NCI-H146 treated with DMSO at 0.1 percent for 48 hours (cell line): ENCODE measurements around the gene STEAP1.
"Not testable (repeated sequence)": the region's sequence is repeated elsewhere in the genome, so short reads cannot be mapped to it uniquely, and the experiment has no call there.

Experiments
- DNase-seq: peaks from one replicate; lab custom pipeline; 2025; ENCODE audit not compliant: unreplicated experiment; lab: John Stamatoyannopoulos, UW

Gene STEAP1

DNA sequence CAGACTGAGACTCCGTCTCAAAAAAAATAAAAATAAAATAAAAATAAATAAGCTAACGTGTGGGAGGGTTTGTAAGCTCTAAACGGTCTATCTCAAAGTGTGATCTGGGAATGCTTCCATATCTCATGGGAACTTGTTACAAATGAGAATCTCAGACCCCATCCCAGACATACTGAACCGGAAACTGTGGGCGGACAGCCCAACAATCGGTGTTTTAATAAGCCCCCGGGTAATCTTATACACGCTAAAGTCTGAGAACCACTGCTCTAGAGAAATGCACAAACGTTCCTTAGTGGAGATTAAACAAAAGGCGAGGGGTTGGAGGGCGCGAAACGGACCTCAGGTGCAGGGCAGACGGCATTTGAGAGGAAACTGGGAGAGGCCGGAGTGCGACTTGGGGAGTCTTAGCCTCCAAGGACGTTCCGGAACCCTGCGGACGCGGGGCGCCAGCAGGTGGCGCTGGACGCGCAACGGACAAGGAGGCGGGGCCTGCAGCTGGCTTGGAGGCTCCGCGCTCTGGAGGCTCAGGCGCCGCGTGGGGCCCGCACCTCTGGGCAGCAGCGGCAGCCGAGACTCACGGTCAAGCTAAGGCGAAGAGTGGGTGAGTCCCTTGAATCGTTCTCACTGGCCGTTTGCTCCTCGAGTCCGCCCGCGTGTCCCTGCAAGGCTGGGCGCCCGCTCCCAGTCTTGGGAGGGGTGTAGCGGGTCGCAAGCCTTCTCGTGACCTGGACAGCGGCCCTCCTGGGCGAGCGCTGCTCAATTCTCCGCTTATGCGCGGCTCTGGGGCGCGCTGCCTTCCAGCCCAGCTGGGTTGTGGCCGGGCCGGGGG is at the start of gene STEAP1:
Gene STEAP1, plus strand, starts transcription at position 527 of the 829 bp plus-strand sequence. CDS start 5,320 bp downstream, outside the sequence.
- DNase-seq: not testable (repeated sequence)

DNA sequence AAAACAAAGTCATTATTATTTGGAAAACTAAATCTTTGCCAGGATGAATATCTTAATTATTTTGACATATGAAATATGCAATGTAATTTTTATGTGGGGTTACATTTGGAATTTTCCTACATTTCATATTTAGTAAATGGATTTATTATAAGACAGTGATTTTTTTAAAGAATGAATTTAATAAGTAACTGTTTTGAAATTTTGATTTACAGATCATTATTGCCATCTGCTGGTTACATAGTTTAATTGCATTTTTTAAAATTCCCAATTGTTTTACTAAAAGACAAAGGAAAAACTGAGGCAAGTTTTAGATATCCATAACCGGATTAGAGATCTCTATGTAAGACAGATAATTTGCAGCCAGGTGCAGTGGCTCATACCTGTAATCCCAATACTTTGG is 39.3 kb upstream of the STEAP1 start:
- DNase-seq: not testable (repeated sequence)

DNA sequence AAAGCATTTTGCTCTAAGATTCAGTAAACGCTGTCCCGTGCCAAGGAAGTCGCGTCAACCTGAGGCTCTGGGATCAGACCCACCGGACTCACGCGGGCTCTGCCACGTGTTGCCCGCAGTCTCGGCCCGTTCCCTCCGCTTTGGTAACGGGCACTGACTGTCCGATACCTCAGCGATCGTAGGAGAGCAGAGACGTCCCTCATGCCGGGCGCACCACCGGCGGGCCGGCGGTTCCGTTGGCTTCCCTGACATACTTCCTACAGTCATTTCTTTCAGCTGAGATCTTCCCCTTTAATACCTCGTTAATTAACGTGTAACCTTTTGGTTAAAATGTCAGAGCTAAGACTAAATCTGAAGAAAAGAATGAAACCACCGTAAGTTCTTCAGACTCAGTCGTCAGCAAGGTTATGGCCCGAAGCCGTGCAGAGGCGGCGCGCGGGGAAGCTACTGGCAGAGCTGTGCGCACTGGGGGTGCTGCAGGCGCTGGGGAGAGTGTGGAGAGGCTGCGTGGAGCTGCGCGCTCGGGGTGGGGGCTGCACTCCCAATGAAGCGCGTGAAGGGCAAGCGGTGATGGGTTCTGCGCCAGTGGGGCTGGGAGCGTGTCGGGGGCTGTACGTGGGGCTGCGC is 35.6 kb upstream of the STEAP1 start:
- DNase-seq: not testable (repeated sequence)

DNA sequence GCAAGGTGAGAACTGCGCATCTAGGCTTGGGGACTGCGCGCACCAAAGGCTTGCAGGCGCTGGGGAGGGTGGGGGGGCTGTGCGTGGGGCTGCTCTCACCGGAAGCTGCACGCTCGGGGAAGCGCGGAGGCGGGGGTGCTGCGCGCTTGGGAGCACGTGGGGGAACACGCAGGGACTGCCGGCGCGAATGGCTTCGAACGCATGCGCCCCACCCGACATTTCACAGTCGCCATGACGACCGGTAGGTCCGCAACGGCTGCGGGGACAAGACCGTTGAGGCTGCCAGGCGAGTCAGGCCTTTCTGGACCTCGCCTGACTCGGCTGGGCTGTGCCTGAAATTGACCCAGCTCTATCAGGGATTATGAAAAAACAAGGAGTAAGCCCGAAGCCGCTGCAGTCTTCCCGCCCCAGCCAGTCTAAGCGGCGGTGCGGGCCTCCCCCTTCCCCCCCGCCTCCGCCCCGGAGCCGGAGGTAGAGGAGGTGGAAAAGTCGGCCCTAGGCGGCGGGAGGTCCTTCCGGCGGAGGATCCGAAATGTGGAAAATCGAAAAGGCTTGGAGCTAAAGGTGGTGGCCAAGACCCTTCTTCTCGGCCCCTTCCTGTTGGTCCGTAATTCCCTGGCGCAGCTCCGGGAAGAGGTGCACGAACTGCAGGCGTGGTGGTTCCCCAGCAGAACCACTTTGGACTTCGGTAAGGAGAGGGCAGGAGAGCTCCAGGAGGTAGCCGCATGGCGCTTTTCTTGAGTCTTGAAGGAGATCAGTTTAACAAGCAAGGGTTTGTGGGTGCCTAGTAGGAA is 34.9 kb upstream of the STEAP1 start:
- DNase-seq: no peak

DNA sequence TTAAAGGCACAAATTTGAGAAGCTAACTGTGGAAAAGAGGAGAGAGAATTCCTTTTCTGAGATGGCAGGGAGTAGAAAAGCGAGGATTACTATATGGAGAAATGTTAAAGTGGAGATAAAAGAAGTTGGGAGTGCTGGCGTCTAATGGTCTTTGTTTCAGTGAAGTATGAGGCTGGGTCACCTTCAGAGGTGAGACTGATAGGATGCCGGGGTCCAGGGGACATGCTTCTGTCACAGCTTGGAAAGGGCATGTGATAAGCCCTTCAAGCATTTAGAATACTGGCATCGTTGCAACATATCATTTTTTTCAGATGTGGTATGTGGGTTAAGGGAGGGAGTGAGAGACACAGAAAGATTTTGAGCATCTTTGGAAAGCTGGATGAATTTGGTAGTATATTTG is 34.1 kb upstream of the STEAP1 start:
- not testable (repeated sequence) for DNase-seq

DNA sequence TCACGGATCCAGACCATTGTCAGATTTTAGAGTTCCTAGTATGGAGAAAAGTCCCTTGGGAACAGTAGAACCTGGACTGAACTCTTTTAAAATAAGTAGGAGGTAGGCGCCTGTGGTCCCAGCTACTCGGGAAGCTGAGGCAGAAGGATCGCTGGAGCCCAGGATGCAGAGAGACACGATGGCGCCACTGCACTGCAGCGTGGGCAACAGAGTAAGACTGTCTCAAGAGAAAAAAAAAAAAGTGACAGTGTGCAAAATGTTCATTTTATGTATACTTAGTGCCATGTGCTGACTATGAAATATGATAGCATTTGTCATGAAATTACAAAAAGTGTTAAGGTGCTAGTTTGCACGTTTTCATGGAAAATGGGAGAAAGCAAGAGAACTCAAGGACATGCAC is 22.5 kb upstream of the STEAP1 start:
- not testable (repeated sequence) for DNase-seq

DNA sequence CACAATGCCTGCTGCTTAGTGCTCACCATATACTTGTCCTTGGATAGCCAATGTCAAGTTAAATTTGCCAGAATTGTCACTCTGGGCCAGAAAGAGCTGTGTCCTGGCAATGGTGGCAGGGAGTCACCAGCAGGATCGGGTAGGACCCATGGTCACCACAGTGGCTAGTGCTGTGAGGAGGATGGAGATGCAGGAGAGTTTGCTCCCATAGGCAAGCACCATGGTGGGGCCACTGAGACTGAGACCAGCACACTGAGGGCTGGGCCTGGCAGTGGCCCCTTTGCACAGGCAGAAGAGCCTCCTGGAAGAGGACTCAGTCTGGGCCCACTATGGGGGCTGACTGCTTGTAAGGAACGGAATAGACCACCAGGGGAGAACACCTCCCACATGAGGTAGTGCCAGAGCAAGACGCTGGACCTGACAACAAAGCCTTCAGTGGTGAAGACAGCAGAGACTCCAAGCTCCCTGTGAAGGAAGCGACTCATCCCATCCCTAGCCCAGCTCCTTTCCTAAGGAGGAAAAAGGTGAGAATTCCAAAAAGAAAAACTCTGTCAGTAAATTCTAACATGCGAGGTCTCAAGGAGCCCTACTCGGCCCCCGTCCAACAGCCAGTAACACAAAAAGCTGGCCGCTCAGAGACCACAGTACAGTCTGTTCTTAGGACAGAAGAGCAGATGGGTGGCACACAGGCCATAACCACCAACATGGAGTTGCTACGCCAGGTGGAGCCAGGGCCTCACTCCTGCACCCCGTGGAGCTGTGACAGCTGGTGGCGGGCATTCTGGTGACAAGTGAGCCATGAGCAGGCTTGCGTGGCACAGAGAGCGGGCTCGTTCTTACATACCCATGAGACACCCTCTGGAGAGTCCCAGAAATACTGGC is 6.9 kb upstream of the STEAP1 start:
- not testable (repeated sequence) for DNase-seq

DNA sequence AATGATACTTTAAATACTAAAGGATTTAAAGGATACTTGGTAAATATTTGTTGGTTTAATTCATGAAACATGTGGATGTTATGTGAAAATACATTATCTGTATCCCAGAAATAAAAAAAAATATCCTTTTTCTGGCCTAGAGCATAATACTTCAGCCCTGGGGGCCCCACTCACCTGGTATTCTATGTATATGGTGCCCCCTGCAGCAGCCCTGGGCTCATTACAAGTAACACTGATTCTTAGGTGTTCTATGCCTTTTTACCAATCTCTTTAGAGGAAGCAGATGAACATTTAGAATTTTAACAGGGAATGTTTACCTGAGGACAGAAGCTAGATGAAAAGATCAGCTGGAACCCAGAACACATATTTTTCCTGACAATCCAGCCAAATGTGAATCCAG is 4.8 kb upstream of the STEAP1 start:
- DNase-seq: not testable (repeated sequence)

DNA sequence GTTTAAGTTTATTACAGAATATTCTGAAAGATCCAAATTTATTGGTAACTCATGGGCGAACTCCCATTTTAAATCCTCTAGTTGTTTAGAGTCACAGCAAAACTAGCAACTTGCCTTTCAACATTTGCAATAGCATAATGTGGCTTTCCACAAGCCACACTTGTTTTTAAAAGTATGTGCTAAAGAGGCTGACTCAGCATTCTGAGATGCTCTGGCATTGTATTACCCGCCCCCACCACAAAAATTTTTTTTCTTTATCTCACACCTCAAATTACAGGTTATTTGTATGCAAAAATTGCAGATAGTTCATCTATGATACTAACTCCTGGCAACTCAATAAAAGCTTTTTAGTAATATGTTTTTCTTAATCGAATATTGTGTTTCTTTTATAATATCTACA is 2.4 kb upstream of the STEAP1 start:
- DNase-seq: not testable (repeated sequence)

DNA sequence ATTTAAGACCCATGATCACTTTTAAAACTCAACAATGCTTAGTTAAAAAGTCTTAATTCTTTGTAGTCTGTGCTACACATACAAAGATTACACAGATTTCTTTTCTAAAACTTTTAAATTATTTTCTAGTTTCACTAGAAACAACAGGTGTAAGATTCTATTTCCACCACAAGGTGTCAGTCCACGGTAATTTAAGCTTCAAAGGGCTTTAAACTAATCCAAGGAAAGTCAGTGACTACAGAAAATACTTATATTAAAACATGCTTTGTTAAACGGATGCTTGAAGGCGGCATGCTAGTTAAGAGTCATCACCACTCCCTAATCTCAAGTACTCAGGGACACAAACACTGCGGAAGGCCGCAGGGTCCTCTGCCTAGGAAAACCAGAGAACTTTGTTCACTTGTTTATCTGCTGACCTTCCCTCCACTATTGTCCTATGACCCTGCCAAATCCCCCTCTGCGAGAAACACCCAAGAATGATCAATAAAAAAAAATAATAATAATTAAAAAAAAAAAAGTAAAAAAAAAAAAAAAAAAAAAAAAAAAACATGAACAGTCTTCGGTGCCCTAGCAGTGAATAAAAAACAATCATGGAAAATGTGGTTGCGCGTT is 1.5 kb upstream of the STEAP1 start:
- DNase-seq: not testable (repeated sequence)

DNA sequence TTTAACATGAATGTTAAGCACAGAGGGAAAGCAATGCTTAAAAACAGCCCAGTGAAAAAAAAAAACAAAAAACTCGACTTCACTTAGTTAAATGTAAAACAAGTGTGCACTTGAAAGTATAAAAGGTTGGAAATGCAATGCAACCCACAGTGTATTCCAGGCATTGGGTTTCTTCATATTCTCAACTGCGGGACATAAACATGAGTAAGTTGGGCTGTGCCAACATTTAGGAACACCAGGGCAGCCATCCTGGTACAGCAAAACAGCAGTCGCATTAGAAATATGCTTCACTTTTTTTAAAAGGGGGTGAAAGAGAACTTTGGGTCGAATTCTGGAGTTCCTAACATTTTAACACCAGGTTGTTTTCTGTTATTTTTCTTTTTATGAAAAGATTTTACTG is 937 bp downstream of the STEAP1 start:
- no peak for DNase-seq

DNA sequence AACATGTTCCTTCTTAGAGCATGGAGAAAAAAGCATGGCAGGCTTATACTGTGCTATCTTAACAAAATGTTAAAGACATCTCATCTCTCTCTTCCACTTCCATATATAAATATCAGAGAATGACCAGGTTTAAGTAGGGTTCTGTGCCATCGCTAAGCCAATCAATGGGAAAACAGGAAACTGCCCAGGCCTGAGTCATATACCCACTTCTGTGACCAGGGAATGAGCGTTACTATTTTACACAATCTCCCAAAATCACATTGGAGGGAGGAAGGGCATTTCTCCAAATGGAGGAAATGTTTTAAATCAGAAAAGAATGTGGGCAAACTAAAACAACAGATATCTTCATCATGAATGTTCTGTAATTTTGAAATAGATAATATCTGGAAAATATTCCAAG is 3.1 kb downstream of the STEAP1 start:
- not testable (repeated sequence) for DNase-seq

DNA sequence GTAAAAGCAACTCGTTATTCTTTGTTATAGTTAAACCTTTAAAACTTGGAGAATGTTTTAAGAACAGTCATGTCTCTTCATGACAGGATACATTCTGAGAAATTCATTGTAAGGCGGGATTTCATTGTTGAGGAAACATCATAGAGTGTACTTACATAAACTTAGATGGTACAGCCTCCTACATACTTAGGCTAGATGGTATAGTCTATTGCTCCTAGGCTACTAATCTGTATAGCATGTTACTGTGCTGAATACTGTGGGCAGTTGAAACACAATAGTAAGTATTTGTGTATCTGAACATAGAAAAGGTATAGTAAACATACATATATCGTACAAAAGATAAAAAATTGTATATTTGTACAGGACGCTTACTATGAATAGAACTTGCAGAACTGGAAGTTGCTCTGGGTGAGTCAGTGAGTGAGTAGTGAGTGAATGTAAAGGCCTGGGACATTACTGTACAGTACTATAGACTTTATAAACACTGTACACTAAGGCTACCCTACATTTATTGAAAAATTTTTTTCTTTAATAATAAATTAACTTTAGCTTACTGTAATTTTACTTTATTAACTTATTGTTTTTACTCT is 3.6 kb downstream of the STEAP1 start:
- DNase-seq: not testable (repeated sequence)

DNA sequence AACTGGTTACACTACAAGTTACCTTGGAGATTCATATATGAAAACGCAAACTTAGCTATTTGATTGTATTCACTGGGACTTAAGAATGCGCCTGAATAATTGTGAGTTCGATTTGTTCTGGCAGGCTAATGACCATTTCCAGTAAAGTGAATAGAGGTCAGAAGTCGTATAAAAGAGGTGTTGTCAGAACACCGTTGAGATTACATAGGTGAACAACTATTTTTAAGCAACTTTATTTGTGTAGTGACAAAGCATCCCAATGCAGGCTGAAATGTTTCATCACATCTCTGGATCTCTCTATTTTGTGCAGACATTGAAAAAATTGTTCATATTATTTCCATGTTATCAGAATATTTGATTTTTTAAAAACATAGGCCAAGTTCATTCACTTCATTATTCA is 9.3 kb downstream of the STEAP1 start:
- DNase-seq: no peak

DNA sequence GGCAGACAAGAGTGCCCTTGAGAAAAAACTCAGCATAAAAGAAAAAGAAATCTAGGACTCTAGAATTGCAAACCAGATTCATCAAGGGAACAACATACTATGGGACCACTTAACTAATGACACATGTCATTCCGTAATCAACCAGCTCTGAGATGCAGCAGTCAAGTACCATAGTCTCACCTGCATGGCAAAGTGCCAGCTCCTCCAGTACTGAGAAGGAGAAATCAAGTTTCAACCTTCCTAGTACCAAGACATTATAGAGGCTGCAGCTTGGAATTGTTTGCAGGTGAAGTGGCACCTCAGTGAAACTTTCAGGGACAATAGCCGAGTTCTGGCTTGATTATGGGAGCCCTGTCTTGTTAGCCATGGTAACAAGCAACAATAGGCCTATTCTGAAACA is 11.5 kb downstream of the STEAP1 start:
- no peak for DNase-seq

DNA sequence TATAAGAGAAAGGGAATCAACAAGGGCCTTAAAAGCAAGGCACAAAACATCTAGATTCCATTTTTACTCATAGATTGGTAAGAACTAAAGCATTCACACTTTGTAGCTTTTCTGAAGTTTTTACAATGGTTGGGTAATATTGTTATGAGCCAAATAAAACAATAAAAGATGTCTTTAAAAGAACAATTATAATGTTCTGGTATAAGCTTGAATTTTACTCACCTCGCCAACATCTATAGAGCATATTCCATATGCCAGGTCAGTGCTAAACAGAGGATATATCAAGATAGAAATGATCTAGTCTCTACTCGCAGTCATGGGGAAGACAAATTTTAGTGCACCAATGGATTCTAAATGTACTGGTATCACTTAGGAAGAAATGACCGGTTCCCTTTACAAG is 11.9 kb downstream of the STEAP1 start:
- DNase-seq: no peak

DNA sequence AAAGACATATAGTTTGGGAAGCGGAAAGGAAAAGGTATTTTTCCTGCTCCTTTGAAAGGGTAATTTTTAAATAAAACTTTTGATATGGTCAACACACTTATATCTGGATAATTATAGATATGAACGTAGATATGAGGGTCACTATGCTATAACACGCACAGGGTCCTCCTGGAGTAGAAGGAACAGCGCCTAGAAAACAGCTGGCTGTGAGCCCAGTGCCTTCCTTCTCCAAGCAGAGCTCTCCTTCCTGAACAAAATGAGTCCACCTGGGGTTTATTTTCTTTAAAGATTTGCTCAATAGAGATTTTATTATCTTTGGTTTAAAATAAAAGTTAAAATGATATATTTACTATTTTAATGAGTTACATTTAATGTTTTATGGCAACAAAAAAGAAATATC is 13.1 kb downstream of the STEAP1 start:
- DNase-seq: no peak

DNA sequence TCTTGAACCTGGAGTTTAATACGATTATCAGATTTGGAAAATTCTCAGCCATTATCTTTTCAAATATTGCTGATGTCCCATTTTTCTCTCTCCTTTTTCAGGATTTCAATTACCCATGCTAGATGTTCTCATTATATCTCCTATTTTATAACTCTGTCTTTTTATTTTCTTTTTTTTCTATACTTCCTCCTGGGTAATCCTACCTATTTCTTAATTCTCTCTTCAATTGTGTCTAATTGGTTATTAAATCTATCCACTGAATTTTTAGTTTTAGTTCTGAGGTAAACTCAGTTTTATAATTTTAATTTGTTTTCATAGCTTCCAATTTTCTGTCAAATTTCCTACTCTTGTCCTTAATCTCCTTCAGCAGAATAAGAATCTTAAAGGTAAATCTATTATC is 15.6 kb downstream of the STEAP1 start:
- DNase-seq: no peak

DNA sequence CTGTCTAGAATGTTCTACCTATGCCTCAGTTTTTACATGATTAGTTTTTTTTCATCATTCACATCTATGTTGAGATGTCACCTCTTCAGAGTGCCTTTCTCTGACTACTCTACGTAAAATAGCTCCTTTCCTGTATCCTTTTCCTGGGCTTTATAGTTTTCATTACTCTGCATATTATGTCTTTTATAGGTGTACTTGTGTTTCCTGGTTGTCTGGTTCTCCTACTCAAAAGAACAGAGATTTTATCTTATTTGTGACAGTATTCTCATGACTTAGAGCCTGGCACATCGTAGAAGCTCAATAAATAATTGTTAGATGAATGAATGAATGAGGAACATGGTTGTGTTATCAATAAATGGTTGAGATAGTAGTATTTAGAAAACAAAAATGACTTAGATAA is 17.9 kb downstream of the STEAP1 start:
- no peak for DNase-seq

DNA sequence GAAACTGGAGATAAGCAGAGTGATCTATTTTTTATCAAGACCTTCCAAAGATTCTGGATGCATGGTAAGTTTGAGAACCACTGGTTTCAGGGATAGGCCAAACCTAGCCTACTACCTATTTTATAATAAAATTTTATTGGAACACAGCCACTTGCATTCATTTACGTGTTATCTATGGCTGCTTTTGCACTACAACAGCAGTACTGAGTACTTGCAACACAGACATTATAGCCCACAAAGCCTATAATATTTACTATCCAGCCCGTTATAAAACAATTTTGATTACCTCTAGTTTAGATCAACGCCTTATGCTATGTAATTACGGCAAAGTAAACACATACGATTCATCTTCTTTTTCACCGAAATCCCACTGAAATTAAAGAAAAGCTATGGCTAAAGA is 18.4 kb downstream of the STEAP1 start:
- DNase-seq: no peak
